HT1080 (cell line): ENCODE results near the gene AGFG1. TPM values are rescaled to one million over a fixed set of nuclear protein-coding genes. Genes with fewer than 3 reads are reported as not detected.
A peak's percentile ranks its signal among the peaks of the same experiment; 100 is the strongest.
"Not testable (repeated sequence)": the region's sequence is repeated elsewhere in the genome, so short reads cannot be mapped to it uniquely, and the experiment has no call there.

Source experiments
- DNase-seq: peaks from one replicate; pipeline ENCODE4 v3.0.0-alpha.2; 2015; ENCODE audit warnings: low read depth
- total RNA-seq: library from RNA; depleted of rRNA; stranded (reverse); fragments of >200 nt; shearing (Covaris generic); gene quantifications from 2 replicates; pipeline ENCODE4 v1.2.3, GENCODE V29; 2014

The AGFG1 gene
- total RNA-seq, 1 experiment from 2014 or later: 106 TPM

DNA sequence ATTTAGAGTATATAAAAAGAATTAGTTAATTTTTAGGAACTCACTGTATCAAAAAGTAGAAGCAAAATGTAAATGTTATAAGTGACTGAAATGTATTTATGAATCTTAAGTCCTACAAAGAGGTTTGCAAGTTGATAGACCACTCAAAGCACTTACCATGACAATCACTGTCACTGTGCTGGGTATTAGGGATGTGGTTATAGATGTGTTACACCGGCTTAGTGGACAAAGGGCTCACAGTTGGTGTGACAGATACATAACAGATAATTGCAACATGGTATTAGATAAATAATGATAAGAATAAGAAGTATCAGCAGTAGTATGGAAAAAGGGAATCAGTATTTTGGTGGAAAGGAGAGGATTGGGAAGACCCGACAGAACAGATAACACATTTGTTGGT lies 21.6 kb downstream of the AGFG1 start:
- DNase-seq: no peak

DNA sequence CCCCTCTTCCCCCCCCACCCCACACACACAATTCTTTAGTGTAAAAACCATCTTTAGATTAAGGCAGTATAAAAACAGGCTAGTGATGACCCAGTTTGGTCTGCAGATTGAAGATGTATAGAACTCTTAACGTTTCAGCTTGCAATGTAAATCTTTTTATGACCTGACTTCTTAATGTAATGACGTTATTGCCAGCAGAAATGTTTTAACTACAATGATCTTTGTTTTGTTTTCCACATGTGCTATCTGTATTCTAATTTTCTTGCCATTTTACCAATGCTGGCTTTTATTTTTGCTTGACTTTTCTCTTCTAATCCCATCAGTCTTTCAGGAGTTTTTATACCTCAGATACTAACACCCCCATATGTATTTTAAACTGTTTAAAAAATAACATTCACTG lies 25.2 kb downstream of the AGFG1 start:
- DNase-seq: no peak

DNA sequence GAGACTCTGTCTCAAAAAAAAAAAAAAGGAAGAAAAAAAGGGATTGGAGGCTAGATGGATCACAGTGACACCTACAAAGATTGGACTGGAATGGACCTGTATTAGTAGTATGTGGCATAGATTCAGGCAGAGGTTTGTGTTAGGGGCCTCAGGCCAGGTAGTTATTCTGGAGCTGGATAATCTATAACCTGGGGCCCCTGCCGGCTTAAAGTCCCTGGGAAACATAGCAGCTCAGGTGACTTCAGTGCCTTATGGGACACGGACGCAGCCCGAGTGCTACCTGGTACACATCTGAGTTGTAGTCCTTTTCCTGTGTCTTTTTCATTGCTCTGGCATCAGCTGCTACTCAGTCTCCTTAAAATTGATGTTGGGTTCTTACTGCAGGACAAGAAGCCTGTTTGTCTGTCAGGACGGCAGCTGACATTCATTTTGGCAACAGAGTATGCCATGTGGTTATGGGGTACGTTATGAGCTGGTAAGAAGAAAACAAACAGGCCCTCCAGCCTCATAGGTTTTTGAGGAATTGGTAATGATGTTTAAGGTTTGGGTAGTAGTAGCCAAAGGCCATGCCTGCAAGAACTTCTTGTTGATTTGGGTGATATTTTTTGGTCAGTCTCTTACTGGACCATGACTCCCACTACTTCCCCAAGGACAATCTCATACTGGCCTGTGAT lies 27.8 kb downstream of the AGFG1 start:
- DNase-seq: no peak

- no peak for DNase-seq
Observed at GRCh38 chr2:227500301-227500630, 28.3 kb downstream of the AGFG1 start.

DNA sequence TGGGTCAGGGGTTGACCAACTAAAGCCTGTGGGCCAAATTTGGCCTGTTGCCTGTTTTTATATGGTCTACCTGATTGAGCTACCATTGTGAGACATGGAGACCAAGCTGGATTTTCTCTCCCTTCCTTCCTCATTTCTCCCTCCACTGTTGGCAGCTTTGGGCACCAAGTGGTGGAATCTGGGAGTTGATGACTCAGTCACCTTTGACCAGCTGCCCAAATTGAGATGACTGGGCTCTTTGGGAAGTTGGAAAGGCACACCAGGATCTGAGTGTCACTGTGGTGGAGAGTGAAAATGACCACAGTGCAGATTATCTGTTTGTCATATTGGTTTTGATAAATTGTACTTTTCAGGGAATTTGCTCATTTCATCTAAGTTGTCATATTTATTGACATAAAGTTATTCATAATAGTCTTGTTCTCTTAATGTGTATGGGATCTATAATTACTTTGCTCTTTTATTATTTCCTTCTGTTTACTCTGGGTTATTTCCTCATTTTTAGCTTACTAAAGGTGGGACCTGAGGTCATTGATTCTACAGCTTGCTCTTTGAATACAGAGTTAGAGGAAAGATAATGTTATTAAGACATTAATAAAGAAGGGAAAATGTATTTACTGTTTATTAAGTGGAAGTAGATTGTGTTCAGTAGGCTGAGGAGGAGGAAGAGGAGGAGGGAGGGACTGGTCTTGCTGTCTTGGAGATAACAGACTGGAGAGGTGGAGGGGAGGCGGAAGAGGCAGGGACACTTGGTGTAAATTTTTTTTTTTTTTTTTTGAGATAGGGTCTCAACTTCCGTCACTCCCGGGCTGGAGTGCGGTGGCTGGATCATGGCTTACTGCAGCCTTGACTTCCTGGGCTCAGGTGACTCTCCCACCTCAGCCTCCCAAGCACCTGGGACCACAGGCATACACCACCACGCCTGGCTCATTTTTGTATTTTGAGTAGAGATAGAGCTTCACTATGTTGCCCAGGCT lies 31.8 kb downstream of the AGFG1 start:
- peak; percentile 89 for DNase-seq

GRCh38 chr2:227504700-227505099 lies 32.7 kb downstream of the AGFG1 start:
- no peak for DNase-seq

GRCh38 chr2:227506456-227506855 lies 34.5 kb downstream of the AGFG1 start:
- no peak for DNase-seq

DNA sequence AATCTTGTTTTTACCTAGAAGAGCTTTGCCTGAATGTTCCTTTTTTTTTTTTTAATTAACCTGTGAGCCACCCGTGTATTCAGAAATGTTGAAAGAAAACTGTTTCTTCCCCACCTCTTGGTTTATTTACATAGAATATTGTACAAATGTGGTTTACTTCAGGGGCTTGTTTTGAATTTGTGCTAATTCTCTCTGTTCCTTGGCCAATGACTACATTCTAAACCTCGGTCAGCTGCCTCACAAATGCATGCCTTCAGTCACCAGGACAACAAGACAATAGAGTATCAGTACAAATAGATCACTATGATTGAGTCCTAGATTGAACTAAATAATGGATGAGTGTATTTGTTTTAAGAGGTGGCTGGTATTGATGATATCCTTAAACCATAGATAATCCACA lies 36.0 kb downstream of the AGFG1 start:
- no peak for DNase-seq

GRCh38 chr2:227509076-227509475 lies 37.1 kb downstream of the AGFG1 start:
- no peak for DNase-seq

DNA sequence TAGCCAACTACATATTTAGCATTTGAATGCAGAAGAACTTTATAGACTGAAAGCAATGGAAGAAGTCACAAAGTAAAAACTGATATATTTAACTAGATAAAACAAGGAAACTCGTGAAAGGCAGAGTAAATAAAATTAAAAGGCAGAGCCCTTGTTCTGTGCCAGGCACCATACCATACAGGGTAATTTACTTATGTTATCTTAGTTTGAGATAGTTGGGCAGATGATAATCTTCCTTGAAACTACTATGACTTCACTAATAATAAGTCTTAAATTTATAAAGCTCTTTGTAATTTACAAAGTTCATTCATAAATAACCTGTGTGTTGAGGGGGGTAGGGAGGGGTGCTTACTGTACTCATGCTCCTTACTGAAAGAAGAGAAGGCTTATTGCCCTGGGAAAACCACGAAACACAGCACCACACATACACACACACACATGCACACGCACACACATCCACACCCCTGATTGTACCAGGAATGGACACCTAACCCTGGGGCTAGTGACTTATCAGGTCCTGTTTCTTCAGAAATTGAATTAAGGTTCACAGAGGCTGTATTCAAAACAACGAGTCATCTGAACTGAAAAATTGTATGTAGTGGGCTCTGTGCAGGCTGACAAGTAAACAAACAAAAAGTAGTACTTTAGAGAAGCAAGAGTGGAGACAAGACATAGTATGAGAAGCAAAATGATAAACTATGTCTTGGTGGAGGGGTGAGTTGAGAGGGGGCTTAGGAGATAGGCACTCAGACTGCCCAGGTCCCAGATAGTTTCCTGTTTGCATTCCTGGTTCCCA lies 38.1 kb downstream of the AGFG1 start:
- peak; percentile 51 for DNase-seq

- no peak for DNase-seq
Observed at GRCh38 chr2:227510620-227510958, 38.6 kb downstream of the AGFG1 start.

DNA sequence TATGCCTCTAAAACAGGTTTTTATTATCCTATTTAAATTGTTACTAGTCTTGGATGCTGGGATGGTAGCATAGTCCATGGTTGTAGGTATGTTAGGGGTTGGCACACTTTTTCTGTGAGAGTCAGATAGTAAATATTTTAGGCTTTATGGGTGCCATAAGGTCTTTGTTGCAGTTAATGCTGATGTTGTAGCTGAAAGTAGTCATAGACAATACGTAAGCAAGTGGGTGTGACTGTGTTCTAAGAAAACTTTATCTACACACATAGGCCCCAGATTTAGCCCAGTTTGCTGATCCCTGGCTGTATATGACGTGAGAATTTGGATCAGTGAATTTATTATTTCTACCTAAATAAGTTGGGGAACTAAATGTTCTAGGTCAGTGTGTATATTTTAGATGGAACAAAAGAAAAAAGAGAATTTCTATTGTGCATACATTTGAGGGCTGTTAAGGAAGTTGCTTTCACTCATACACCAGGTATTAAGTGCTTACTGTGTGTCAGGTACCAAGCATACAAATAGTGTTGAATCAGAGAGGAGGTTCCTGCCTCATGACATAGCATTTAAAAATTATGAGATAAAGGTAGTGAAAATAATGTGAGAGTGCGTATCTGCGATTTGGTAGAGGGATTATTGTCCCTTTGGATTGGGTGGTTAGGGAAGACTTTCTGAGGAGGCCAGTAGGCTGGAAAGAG lies 39.4 kb downstream of the AGFG1 start:
- no peak for DNase-seq

DNA sequence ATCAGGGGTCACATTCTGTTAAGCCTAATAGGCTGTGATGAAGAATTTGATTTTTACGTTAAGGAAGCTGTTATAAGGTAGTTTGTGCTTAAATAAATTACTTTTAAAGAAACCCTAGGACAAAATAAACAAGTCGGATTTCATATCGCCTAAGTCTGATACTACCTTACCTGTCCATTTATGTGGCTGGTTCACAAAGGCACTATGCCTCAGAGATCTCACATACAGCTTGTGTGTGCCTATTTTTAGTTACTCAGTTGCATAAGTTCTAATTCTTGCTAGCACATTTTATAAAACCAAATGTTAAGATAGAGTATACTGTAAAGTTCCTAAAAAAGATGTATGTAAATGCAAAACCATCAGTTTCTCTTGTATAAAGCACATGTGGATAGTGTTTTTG lies 40.0 kb downstream of the AGFG1 start:
- no peak for DNase-seq

GRCh38 chr2:227513113-227513512 lies 41.2 kb downstream of the AGFG1 start:
- DNase-seq: no peak

DNA sequence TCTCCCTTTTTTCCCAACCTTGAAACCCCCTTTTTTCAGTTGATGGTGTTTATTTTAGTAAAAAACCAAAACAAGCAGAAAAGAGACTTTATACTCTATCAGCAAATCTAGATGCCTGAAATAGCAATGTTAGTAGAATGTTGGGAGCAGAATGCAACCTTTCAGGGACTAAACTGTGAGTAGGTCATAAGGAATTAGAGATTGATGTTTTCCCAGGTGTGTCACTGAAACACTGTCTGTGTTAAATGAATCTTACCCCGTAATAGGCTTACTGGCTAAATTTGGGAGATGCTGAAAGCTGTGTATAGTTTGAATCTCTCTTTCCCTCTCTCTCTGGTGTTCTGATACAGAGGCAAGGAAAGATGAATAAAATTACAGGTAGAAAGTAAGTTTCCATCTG lies 43.8 kb downstream of the AGFG1 start:
- no peak for DNase-seq

GRCh38 chr2:227517724-227518123 lies 45.8 kb downstream of the AGFG1 start:
- DNase-seq: no peak

DNA sequence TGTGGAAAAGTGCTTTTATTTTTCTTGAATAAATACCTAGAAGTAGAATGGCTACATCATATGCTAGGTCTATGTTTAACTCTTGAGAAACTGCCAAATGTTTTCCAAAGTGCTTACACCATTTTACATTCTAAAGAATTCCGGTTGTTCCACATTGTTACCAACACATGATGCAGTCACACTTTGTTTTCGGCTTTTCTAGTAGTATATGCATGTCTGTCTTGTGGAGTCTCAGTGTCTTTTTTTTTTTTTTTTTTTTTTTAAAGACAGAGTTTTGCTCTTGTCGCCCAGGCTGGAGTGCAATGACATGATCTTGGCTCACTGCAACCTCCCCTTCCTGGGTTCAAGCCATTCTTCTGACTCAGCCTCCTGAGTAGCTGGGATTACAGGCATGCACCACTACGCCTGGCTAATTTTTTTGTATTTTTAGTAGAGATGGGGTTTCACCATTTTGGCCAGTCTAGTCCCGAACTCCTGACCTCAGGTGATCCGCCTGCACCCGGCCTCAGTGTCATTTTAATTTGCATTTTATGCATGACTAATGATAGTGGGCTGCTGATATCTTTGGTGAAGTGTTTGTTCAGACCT lies 46.4 kb downstream of the AGFG1 start:
- DNase-seq: peak; percentile 62

- DNase-seq: not testable (repeated sequence)
Observed at GRCh38 chr2:227521178-227521577, 49.2 kb downstream of the AGFG1 start.

DNA sequence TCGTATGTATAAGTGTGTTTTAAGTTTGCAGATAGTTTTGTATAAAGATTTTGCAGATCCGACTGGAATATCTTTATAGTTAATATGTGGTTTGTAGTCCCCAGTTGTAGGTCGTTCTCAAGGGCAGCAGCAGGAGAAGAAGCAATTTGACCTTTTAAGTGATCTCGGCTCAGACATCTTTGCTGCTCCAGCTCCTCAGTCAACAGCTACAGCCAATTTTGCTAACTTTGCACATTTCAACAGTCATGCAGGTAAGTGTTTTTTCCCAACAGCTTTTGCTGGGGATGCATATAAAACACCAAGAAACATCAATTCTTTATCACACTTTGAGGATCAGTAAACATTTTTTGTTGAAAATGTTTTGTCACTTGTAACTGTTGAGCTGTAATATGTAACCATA lies 52.7 kb downstream of the AGFG1 start:
- DNase-seq: no peak

DNA sequence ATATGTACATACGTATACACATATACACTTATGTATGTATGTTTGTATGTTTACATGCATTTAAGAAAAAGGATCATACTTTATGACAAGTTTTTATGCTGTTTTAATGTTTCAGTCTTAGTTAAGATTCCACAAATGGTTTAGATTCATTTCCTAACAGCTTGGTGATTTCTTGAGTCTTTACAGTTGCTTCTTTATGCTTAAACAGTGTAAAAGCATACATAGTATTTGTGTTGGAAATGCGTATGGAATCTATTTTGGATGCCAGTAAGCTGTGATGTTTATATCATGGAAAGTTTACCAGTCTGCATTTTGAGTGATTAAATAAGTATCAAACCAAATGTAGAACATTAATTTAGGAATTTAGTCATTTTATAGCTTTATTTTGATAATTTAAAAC lies 55.4 kb downstream of the AGFG1 start:
- no peak for DNase-seq

DNA sequence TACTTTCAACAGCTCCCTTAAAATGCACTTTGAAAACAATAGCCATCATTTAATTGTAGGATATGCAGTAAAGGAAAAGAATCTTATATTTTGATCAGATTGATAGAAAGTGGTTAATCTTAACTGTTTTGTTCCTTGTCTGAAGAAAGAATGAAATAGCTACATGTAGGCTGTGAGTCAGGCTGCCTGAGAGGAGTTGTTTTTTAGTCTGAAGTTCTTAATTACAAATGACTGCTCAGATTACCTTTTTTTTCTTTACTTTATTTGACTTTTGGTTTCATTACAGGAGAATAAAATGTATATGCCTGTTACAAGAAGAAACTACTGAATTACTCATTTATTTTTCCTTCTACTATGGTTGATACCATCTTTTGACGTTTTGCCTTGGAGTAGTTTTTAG lies 56.8 kb downstream of the AGFG1 start:
- no peak for DNase-seq
